GM21717 (cell line): Measurements from ENCODE around the gene WDR11.
"Not testable (repeated sequence)": the region's sequence is repeated elsewhere in the genome, so short reads cannot be mapped to it uniquely, and the experiment has no call there.

Experiments
- ATAC-seq: cut with Tn5 transposase; IDR thresholded peaks from one replicate; pipeline ENCODE4 v1.9.1; 2021; ENCODE audit warnings: mild to moderate bottlenecking, moderate library complexity; ENCODE audit not compliant: unreplicated experiment

The WDR11 gene

DNA sequence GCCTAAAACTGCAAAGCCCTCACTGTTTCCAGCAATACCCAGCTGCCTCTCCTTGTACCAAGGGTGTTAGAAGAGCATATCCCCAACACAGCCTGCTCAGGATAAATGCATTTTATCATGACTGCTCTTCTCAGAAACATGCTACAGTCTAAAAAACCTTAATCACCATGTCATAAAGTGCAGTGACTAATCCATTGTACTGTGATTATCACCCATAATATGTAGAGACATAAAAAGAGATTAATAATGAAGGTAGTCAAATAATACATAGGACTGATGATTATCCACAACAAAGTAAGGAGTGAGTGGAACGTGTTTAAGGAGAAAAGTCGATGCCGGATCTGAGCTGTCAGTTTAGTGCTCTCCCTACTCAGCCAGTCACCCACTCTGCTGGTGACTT is 12.2 kb upstream of the WDR11 start:
- ATAC-seq, result no peak

DNA sequence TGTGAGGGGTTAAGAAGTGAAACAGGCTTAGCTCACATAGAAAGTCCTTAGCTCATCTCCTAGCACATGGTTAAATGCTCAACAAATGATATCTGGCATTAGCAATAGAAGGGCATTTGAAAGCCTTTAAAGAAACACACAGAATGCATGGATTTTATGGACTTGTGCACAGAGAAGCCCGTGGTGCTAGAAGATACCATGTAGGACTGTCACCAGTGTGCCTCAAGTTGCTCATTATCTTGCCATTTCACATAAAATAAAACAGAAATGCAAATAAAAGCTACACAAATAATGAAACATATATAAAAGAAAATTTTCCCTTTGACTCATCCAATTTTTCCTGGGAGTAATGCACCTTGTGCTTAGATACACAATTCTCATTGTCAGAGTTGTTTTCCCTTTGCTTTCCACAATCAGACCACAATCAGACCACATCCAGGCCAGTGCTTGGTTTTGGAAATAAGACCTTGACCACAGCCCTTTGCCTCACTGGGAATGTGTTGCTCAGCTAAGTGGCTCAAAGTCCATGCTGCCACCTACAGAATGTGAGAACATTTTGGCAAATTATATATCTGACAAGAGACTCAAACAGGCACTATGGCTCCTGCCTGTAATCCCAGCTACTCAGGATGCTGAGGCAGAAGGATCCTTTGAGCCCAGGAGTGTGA is 9.5 kb upstream of the WDR11 start:
- ATAC-seq, result no peak

DNA sequence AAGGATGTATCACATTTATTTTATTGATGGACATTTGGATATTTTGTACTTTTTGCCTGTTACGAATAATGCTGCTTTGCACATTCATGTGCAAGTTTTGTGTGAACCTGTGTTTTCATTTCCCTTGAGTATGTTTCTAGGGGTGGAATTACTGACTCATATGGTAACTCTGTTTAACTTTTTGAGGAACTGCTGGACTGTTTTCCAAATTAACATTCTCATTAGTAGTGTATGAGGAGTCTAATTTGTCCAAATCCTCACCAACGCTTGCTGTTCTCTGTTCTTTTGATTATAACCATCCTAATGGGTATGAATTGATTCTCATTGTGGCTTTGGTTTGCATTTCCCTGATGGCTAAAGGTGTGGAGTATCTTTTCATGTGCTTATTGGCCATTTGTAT is 3.2 kb downstream of the WDR11 start:
- no peak for ATAC-seq

DNA sequence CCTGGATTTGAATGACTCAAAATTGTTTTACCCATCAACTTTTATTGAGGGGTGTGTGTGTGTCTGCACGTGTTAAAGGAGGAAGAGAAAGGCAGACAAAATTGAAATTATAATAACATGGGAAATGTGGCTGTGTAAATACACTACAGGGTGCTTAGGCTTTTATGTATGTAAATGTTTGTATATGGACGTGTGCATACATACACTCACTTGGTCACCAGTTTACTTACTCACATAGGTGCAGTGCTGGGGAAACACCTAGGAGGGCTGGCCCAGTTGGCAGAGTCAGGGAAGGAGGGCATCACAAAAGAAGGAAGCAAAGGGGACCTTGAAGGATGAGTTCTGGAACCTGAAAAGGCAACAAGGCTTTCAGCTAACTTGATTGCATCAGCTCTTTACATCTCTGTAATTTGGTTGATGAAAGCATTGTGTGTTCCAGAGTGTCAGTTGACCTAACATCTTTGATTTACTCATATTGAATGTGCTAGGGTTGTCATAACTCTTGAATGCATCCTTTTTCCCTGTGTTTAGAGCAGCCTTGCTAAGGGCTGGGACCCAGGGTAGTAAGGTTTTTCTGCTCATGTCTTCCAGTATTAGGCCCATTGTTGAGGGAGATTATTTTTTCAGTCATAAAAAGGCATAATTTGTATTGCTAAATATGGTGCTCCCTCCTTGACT is 10.2 kb downstream of the WDR11 start:
- no peak for ATAC-seq

DNA sequence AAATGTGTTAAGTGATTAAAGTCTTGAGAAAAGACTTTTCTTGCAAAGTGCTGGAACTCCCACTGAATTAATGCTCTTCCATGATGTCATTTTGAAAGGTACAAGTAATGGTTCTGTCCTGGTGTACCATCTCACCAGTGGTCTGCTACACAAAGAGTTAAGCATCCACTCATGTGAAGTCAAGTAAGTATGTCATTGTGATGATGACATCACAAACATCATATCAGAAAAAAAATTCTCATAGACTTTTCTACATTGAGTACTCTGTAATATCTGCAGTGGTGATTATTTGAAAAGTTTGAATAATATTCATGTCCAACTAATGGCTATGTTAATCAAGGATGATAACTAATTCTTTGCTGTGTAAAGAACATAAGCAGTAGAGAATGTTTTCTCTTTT is 22.6 kb downstream of the WDR11 start:
- ATAC-seq, result no peak

DNA sequence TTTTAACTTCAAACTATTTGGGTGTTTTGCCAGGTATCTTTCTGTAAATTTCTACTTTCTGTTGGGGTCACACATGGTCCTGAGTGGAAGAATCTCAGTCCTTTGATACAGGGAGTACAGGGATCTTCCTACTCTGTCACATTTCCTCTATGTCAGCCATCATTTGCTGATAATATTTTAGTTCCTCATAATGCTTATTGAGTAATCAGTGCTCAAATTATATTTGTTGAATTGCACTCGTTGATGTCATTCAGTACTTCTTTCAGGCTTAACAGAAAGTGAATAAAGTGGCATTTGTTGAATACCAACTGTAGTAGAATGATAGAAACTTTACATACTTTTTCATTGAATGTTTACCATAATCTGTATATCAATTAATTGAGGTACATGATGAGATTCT is 31.9 kb downstream of the WDR11 start:
- ATAC-seq, result no peak

DNA sequence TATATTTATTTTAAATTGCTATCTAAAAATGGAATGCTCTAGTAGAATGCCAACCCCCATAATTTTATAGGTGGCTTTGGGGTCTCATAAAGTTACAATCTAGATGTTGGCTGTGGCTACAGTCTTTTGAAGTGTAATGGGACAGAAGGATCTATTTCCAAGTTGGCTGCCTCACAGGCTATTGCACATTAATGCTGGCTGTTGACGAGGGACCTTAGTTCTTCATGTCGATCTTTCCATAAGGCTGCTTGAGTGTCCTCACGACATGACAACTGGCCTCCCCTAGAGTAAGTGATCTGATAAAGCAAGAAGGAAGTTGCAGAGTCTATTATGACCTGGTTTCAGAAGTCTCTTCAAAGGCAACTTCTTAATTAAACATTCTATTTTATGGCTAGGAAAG is 36.3 kb downstream of the WDR11 start:
- no peak for ATAC-seq

DNA sequence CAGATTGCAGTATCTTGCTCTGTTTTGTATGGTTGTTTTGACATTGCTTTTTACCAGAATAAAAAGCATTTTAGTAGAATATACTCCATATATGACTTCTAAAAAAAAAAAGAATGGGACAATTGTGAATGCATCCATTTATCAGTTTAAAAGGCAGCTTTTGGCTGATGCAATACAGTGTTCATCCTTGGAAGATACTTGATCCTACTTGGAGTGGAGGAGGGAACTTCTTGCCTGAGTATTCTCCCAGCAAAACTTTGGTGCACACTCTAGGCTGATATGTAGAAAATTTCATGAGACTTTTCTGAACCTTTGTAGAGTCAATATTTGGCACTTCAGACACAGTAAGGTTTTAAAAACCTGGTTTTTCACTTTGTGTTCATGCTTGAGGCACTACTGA is 40.2 kb downstream of the WDR11 start:
- ATAC-seq, result no peak

DNA sequence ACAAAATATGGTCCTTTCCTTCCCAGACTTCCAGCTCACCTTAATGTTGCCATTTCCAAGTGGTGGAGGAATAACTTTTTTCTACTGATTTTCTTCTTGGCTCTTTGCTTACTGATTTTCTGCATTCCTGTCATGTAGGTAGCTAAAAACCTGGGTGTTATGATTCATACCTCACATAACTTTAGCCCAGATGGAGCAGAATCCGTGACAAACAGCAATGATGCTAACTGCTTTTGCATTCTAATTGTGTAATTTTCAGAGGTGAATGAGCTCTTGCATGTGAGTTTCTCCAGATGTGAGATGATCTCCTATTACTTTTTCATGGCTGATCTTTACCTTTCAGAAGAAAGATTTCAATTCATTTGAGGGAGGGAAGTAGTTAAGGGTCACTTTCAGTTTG is 43.4 kb downstream of the WDR11 start:
- ATAC-seq, result no peak

DNA sequence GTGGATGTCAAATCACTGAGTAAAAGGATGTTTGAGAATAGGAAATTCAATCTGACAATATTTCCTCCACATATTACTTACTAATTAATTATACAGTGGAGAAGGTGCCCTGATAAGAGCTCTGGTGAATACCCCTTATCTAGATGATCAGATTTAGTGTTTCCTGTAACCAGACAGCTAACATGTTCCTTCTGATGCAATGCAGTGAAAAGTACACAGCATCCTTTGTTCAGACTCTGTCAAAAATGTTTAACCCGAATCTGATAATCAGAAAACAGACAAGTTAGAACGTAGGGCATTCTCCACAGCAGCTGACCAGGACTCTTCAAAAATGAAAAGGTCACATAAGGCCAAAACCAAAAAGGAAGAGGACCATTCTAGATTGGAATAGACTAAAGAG is 46.2 kb downstream of the WDR11 start:
- no peak for ATAC-seq

DNA sequence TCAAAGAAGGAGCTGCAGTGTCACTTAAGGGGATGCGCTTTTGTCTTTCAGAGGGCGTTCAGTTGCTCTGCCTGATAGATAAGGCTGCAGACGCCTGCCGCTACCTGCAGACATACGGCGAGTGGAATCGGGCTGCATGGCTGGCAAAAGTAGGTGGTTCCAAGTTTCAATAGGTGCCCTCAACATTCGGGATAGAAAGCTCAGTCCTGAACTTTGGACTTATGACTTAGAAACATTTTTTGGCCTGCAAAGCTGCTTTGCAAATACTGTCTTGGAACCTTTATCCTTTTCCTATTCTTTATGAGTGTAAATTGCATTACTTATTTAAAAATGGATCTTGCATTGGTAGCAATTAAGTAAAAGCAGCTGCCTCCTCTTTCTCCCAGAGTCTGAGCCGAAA is 54.1 kb downstream of the WDR11 start:
- no peak for ATAC-seq

DNA sequence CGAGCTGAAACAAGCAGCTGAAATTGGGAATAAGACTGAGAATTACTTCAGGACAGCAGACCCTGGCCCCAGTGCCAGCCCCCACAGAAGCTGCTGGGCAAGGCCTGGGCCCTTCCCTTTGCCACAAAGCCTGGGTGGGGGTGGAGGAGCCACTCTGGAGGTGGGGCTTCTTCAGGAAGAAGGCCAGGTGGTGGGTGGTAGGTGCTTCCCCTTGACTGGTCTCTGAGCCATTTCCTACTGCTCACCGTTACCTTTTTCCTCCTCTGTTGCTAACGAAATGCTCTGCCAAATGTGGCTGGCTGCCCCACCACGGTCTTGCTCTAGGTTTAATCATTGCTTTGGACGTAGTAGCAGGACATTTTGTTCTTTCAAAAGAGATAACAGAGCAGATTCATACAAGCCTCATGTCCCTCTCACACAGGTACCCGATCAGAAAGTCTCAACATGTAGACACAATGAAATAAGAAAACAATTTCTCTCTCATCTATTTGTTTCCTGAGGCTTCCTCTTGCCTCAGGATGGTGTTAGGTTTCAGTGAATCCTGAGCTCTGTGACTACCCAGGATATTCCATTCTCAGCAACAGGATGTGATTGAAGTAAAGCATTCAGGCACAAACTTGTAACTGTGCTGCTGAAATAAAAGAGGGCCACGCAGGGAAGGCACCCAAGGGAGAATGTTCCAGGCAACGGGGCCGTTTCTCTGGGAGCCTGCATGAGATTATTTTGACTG is 66.5 kb downstream of the WDR11 start:
- ATAC-seq, result no peak

DNA sequence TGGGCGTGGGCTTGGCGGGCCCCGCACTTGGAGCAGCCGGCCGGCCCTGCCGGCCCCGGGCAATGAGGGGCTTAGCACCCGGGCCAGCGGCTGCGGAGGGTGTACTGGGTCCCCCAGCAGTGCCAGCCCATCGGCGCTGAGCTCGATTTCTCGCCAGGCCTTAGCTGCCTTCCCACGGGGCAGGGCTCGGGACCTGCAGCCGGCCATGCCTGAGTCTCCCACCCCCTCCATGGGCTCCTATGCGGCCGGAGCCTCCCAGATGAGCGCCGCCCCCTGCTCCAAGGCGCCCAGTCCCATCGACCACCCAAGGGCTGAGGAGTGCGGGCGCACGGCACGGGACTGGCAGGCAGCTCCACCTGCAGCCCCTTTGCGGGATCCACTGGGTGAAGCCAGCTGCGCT is 72.7 kb downstream of the WDR11 start:
- ATAC-seq, result not testable (repeated sequence)

DNA sequence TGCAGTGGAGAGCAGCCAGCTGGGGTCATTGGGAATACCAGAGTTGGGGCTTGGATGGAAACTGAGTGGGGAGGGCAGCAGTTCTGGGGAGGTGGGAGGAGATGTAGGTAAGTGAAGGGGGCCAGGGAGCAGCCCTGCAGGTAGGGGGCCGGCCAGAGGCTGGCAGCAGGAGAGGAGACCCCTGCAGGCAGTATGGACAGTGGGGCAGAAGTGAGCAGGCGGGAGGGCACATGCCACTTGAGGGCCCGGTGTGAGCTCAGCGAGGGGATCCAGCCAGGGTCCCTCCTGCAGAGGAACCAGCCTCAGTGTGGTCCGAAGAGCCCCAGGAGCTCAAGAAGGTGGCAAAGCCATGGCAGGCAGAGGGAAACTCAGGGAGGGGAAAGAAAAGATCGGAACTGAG is 75.4 kb downstream of the WDR11 start:
- no peak for ATAC-seq

DNA sequence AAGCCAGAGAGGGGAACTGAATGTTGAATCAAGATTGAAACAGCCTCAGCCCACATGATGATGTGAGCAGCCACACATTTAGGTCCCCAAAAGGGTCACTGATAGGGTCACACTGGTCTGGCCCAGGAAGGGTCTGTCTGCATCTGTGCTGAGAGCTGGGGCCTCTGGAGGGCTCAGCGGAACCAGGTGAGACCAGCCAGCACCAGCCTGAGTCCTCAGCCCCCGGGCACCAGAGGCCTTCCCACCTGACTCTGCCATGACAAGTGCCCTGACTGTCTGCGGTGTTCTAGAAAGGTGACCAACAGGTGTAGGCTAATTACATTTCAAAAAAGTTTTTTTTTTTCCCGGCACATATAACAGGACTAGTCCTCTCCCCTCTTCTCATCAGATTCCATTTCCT is 76.2 kb downstream of the WDR11 start:
- no peak for ATAC-seq

DNA sequence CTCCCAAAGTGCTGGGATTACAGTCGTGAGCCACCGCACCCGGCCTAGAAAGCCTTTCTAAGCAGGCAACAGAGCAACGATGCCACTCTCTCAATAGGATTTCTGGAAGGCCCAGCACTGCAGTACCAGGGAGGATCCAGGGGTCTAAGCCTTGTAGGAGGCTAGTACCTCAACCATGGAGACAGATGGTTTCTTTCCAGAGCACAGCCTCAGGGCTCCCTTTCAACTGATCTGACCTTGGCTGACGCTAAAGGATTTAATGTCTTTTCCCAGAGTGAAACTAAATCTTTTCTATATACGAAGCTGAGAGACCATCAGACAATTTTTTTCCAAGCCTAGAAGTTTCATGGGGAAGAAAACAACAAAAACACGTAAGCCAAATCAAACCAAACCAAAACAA is 78.0 kb downstream of the WDR11 start:
- no peak for ATAC-seq

DNA sequence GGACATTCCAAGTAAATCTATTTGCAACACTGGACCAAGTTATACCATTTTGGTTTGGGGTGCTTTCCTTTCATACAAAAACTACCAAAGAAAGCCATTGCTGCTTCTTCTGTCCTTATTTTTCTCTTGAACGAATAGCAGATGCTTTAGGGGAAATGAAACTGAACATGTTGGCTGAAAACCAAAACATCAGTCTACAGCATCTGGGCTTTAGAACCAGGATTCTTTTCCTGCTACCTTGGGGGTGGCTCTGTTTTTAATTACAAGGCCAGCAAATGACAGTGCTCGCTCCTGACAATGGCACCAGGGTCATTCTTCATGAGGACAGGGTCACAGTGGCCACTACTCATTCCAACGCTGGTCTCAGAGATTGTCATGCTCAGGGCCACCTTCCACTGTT is 80.3 kb downstream of the WDR11 start:
- ATAC-seq, result no peak

DNA sequence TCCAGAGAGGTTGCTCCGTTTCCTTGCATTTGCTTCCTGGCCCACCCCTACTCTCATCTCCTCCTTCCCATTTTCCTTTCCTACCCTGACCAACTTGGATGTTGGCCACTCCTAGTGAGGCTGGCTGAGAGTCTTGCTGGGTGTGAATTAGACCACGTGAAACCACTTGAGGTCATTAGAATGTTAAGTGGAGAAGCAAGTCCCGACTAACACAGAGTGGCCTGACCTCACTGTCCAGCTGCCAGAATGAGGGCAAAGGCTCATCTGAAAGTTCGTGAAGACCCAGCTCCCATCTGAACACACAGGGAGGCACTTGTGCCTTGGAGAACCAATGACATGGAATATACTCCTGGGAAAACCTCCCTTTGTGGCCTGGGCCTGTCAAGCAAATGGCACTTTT is 80.8 kb downstream of the WDR11 start:
- no peak for ATAC-seq

DNA sequence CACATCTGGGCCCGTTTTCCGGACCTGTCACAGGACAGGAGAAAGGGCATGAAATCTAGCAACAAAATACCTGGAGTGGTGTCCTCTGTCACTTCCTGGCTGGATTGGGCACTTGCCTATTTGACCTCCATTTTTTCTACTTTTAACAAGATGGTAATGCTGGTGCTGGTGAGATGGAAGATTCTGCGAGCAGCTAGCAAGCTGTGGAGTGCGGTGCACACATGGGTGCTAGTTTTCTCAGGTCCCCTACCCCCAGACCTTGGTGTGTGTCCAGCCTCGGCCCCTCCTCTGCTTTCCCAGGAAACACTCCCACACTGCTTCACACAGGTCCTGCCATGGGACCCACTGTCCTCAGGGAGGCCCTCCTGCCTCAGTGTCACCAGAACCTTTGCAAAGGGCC is 87.7 kb downstream of the WDR11 start:
- no peak for ATAC-seq

DNA sequence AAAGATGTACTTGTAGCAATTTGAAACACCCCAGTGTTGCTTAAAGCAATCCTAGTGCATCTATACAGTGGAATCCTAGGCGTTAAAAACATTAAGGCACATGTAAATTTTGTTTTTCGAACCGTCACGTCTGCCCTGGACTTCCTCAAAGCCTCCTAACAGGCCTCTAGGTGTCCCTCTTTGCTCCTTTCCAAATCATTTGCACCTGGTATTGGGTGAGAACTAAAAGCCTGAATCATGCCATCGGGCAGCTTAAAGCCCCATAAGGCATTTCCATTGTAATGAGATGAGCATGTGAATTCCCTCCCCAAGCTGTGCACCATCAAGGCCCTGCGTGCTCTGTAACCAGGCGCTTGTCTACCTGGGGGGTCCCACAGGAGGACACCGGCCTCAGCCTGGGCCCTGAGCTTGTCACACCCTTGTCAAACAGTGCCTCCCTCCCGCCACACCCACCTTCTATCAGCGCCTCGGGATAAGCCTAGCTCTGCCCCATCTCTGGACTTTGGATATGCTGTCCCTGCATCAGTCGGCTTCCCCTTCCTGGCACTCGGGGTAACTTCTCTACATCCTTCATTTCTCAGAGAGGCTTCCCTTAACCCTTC is 89.2 kb downstream of the WDR11 start:
- ATAC-seq, result no peak

DNA sequence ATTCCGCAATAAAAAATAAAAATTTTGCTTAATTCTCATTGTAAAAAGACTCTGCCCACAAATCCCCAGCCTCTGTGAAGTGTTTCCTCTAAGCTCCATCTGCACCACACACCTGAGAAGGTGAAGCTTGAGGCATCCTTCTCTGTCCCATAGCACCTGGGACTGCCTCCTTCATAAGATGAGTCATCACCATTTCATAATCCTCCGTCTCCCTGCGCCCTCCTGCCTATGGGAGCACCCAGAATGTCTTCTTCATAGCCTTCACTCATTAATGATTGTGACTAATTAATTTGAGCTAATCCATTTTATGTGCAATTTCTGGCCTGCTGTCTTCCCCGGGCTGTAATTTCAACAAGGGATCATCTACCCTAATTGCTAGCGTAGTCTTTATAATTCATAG is 90.3 kb downstream of the WDR11 start:
- no peak for ATAC-seq
